Measurements from ENCODE around the gene EVI5L.
"Not testable (repeated sequence)": the region's sequence is repeated elsewhere in the genome, so short reads cannot be mapped to it uniquely, and the experiment has no call there.

The EVI5L gene

GRCh38 chr19:7888145-7888825 lies 58.3 kb downstream of the EVI5L start, which contains the start of gene LRRC8E:
Gene LRRC8E, plus strand, starts transcription at chr19:7888510. Its CDS starts 7,094 bp downstream, at chr19:7895604.
- intact Hi-C loops (cut with DNase I), result no loop called here
- DNase-seq, result peak in 1 of 10 donors; percentile 68

GRCh38 chr19:7888826-7889217 lies 58.8 kb downstream of the EVI5L start:
- DNase-seq, result no peak
- intact Hi-C loops (cut with DNase I), result no loop called here

- DNase-seq; intact Hi-C loops (cut with DNase I): not testable (repeated sequence)
Observed at GRCh38 chr19:7893362-7894101, 63.5 kb downstream of the EVI5L start.

GRCh38 chr19:7894612-7895309 lies 64.7 kb downstream of the EVI5L start:
- DNase-seq, result no peak
- intact Hi-C loops (cut with DNase I), result no loop called here

- intact Hi-C loops (cut with DNase I), result no loop called here
- DNase-seq, result no peak
Observed at GRCh38 chr19:7895565-7895964, 65.5 kb downstream of the EVI5L start.

GRCh38 chr19:7897292-7897691 lies 67.3 kb downstream of the EVI5L start:
- DNase-seq, result no peak

GRCh38 chr19:7898967-7899366 lies 68.9 kb downstream of the EVI5L start:
- no peak for DNase-seq
- intact Hi-C loops (cut with DNase I), result no loop called here

More at GRCh38 chr19:7897292-7897691, 67.3 kb downstream of the EVI5L start:
- intact Hi-C loops (cut with DNase I), result no loop called here

- DNase-seq, result no peak
- intact Hi-C loops (cut with DNase I), result no loop called here
Observed at GRCh38 chr19:7899751-7900378, 69.8 kb downstream of the EVI5L start.

GRCh38 chr19:7900401-7900870 lies 70.4 kb downstream of the EVI5L start:
- no peak for DNase-seq
- intact Hi-C loops (cut with DNase I), result no loop called here

- no peak for DNase-seq
- intact Hi-C loops (cut with DNase I), result no loop called here
Observed at GRCh38 chr19:7900931-7901330, 70.9 kb downstream of the EVI5L start.

- intact Hi-C loops (cut with DNase I), result no loop called here
- DNase-seq, result no peak
Observed at GRCh38 chr19:7901337-7901736, 71.3 kb downstream of the EVI5L start.

- intact Hi-C loops (cut with DNase I), result no loop called here
- DNase-seq, result peak in 1 of 10 donors; percentile 83
Observed at GRCh38 chr19:7902796-7903243, 72.8 kb downstream of the EVI5L start.

GRCh38 chr19:7903244-7904073 lies 73.4 kb downstream of the EVI5L start, which contains the start of gene MAP2K7:
Gene MAP2K7, plus strand, starts transcription at chr19:7903877. Its CDS starts 68 bp downstream, at chr19:7903945.
- DNase-seq, result peak; percentile 98 to 100 (median 100)
- intact Hi-C loops (cut with DNase I), result loop anchor here (2.0 kb wide), 1 partner anchor 15 kb away; no protein-coding TSS in a partner anchor

- intact Hi-C loops (cut with DNase I), result loop anchor here (2.0 kb wide), 1 partner anchor 14 kb away; no protein-coding TSS in a partner anchor
- peak in 1 of 10 donors; percentile 88 for DNase-seq
Observed at GRCh38 chr19:7904074-7905020, 74.3 kb downstream of the EVI5L start.

GRCh38 chr19:7905268-7905667 lies 75.2 kb downstream of the EVI5L start:
- peak in 1 of 10 donors; percentile 75 for DNase-seq
- intact Hi-C loops (cut with DNase I), result loop anchor here (2.0 kb wide), 1 partner anchor 14 kb away; no protein-coding TSS in a partner anchor

- no peak for DNase-seq
- intact Hi-C loops (cut with DNase I), result loop anchor here (2.0 kb wide), 1 partner anchor 13 kb away; no protein-coding TSS in a partner anchor
Observed at GRCh38 chr19:7905859-7906258, 75.8 kb downstream of the EVI5L start.

GRCh38 chr19:7907122-7907521 lies 77.1 kb downstream of the EVI5L start:
- intact Hi-C loops (cut with DNase I), result no loop called here
- no peak for DNase-seq

GRCh38 chr19:7907544-7907943 lies 77.5 kb downstream of the EVI5L start:
- DNase-seq, result no peak
- intact Hi-C loops (cut with DNase I), result no loop called here
